A673 (cell line): Measurements from ENCODE around the gene SLC16A7. TPM values are rescaled to one million over a fixed set of nuclear protein-coding genes. Genes with fewer than 3 reads are reported as not detected.

Source experiments
- BruUV-seq: library from RNA; stranded (reverse); fragments of 400-500 nt; replicated peaks from 2 replicates; lab custom pipeline; 2021; lab: Mats Ljungman, UMichigan
- CTCF ChIA-PET: fragments of 300-600 bp; sonication (Branson Sonifier 250); formaldehyde crosslinking; loops from one replicate; lab custom pipeline; 2022; ENCODE audit warnings: antibody characterized with exemption; lab: Charles Lee
- POLR2A ChIA-PET: fragments of 300-600 bp; sonication (Branson Sonifier 250); formaldehyde crosslinking; loops from one replicate; lab custom pipeline; 2022; ENCODE audit warnings: antibody characterized with exemption; ENCODE audit not compliant: low non-redundant PET; lab: Charles Lee
- DNase-seq: peaks from one replicate; pipeline ENCODE4 v3.0.0-alpha.2; 2015; ENCODE audit warnings: low spot score
- H3K27ac ChIP-seq: fragments of 200-600 bp; sonication (generic); 2 replicates; pipeline ENCODE4 v1.5.1; 2016; ENCODE audit warnings: mixed run types, low read depth, mild to moderate bottlenecking, mixed read lengths, antibody characterized with exemption, low read length; ENCODE audit not compliant: poor library complexity, severe bottlenecking
- H3K27me3 ChIP-seq: fragments of 200-600 bp; sonication (generic); replicated peaks from 2 replicates; pipeline ENCODE4 v1.6.1; 2017; ENCODE audit warnings: mixed run types, low read depth, mild to moderate bottlenecking, mixed read lengths, antibody characterized with exemption, low read length; ENCODE audit not compliant: insufficient read depth, poor library complexity
- H3K36me3 ChIP-seq: fragments of 200-600 bp; sonication (generic); 2 replicates; pipeline ENCODE4 v1.6.1; 2016; ENCODE audit warnings: mixed run types, mild to moderate bottlenecking, mixed read lengths, antibody characterized with exemption, low read length; ENCODE audit not compliant: insufficient read depth, poor library complexity, severe bottlenecking
- H3K4me1 ChIP-seq: fragments of 200-600 bp; sonication (generic); 2 replicates; pipeline ENCODE4 v1.6.1; 2017; ENCODE audit warnings: mixed run types, mild to moderate bottlenecking, mixed read lengths, antibody characterized with exemption, low read length; ENCODE audit not compliant: insufficient read depth, poor library complexity, severe bottlenecking
- H3K4me3 ChIP-seq: fragments of 200-600 bp; sonication (generic); 2 replicates; pipeline ENCODE4 v1.5.1; 2016; ENCODE audit warnings: low read depth, mixed run types, mild to moderate bottlenecking, mixed read lengths, low read length; ENCODE audit not compliant: poor library complexity, severe bottlenecking
- H3K9me3 ChIP-seq: fragments of 200-600 bp; sonication (generic); 2 replicates; pipeline ENCODE4 v1.6.1; 2016; ENCODE audit warnings: mixed run types, low read depth, mild to moderate bottlenecking, mixed read lengths, antibody characterized with exemption, low read length; ENCODE audit not compliant: poor library complexity, severe bottlenecking
- EZH2 ChIP-seq: fragments of 200-600 bp; sonication (generic); IDR thresholded peaks from 2 replicates; pipeline ENCODE4 v1.6.1; 2017; ENCODE audit warnings: borderline replicate concordance, low read depth, mild to moderate bottlenecking, mixed read lengths, antibody characterized with exemption, low read length; ENCODE audit not compliant: poor library complexity, severe bottlenecking
- intact Hi-C: fragments of 100-400 bp; cut with micrococcal nuclease; formaldehyde crosslinking; loops from one replicate; pipeline ENCODE4 v1.10.0; 2022; ENCODE audit not compliant: unreplicated experiment
- total RNA-seq: library from RNA; stranded (reverse); gene quantifications from 2 replicates; pipeline ENCODE4 v1.2.3, GENCODE V29; 2021
- TF ChIP-seq, protein P1 (sequence below): fragments of 300-800, 200-600 bp; sonication (generic); conservative IDR thresholded peaks from 2 replicates; pipeline ENCODE4 v1.5.1; 2017; ENCODE audit warnings: low read depth, mild to moderate bottlenecking, antibody characterized with exemption, low read length, moderate library complexity, mixed read lengths

SLC16A7 gene
- total RNA-seq, 1 experiment from 2014 or later, result 2.5 TPM

DNA sequence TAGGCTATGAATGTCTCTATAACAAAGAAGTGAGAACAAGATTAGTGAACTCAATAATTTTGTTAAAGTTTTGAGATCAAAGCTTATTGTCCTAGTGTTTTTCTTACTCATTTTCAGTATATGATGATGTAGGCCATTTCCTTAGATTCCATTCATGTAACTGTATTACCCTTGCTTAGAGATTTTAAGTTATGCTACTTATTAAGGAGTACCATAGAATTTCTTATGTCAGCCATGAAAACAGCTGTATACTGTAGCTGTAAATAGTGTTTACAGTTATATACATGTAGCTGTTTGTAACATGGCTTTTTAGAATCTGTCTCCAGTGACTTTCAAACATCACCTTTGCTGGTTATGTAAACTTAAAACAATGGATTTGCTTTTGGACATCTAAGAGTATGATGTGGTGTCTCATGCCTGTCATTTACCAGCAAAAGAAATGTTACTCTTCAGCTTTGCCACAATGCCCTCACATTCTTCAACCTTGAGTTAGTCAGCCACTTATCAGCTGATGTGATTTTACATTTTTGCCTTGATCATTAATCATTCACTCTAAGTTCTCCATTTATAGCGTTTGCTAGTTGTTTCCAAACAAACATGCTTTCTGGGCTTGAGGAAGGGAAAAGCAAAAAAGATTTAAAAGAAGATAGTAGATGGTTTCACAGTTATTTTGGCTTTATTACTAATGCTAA lies 55.5 kb downstream of the SLC16A7 start:
- H3K4me3 ChIP-seq, result no peak overlapping the region
- H3K27ac ChIP-seq, result no peak overlapping the region
- intact Hi-C loops, result no loop called here
- POLR2A ChIA-PET, result no interaction called here
- DNase-seq, result no peak
- TF ChIP-seq, protein P1, sequence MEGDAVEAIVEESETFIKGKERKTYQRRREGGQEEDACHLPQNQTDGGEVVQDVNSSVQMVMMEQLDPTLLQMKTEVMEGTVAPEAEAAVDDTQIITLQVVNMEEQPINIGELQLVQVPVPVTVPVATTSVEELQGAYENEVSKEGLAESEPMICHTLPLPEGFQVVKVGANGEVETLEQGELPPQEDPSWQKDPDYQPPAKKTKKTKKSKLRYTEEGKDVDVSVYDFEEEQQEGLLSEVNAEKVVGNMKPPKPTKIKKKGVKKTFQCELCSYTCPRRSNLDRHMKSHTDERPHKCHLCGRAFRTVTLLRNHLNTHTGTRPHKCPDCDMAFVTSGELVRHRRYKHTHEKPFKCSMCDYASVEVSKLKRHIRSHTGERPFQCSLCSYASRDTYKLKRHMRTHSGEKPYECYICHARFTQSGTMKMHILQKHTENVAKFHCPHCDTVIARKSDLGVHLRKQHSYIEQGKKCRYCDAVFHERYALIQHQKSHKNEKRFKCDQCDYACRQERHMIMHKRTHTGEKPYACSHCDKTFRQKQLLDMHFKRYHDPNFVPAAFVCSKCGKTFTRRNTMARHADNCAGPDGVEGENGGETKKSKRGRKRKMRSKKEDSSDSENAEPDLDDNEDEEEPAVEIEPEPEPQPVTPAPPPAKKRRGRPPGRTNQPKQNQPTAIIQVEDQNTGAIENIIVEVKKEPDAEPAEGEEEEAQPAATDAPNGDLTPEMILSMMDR, result no peak
- TF ChIP-seq EZH2, result no peak
- no peaks in the 10 kb centered on the region for H3K4me1 ChIP-seq
- BruUV-seq, result no TSS peak
- H3K9me3 ChIP-seq, result no peaks in the 10 kb centered on the region
- no peaks in the 10 kb centered on the region for H3K36me3 ChIP-seq
- CTCF ChIA-PET, result no interaction called here
- H3K27me3 ChIP-seq, result no peaks in the 10 kb centered on the region

DNA sequence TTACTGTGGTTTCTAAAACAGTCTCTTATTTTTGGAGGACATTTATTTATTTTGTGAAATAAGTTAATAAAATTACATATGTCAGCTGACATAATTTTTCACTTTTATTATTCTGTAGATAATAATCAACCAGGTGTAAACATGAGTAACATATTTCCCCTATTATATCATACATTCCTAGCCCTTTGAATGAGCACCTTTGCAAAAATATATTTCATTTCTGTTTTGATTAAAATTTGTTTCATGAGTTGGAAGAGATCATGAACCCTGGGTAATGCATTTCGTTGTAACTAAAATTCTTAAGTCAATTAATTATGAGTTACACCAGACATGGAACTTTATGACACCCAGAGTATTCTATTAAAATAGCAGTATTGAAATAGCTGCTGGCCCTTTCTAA lies 56.3 kb downstream of the SLC16A7 start:
- BruUV-seq, result no TSS peak
- ChIA-PET POLR2A (no interaction called here), CTCF (no interaction called here)
- H3K9me3 ChIP-seq, result no peaks in the 10 kb centered on the region
- H3K4me1 ChIP-seq, result no peaks in the 10 kb centered on the region
- no peak overlapping the region for H3K27ac ChIP-seq
- TF ChIP-seq, protein P1, result no peak
- no peak for TF ChIP-seq EZH2
- intact Hi-C loops, result no loop called here
- H3K27me3 ChIP-seq, result no peaks in the 10 kb centered on the region
- no peak overlapping the region for H3K4me3 ChIP-seq
- no peaks in the 10 kb centered on the region for H3K36me3 ChIP-seq
- no peak for DNase-seq

DNA sequence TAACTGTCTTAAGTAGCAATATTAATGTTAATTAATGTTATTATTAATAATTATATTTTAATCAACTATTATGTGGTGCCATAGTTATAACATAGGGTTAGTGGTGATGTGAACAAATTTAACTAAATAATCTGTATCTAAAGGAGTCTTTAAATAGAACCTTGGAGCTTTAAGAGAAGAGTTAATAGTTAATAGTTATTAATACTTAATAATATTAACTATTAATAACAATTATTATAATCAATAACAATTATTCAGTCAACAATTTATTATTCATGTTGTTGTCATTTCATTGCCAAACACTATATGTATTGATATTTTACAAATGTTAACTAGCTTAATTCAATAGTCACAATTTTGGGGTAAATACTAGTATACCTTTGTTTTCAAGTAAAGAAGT lies 58.2 kb downstream of the SLC16A7 start:
- no TSS peak for BruUV-seq
- intact Hi-C loops, result no loop called here
- H3K27me3 ChIP-seq, result no peaks in the 10 kb centered on the region
- H3K4me3 ChIP-seq, result no peak overlapping the region
- TF ChIP-seq, protein P1, result no peak
- TF ChIP-seq EZH2, result no peak
- ChIA-PET POLR2A (no interaction called here), CTCF (no interaction called here)
- DNase-seq, result no peak
- no peaks in the 10 kb centered on the region for H3K9me3 ChIP-seq
- H3K36me3 ChIP-seq, result no peaks in the 10 kb centered on the region
- H3K4me1 ChIP-seq, result no peaks in the 10 kb centered on the region
- H3K27ac ChIP-seq, result no peak overlapping the region
